GM23248 (cell line): ENCODE measurements around the gene KIAA1671.

Source experiments
- EZH2 ChIP-seq: fragments of 200-600 bp; sonication (generic); IDR thresholded peaks from 2 replicates; pipeline ENCODE4 v1.6.1; 2018; ENCODE audit warnings: antibody characterized with exemption, mild to moderate bottlenecking; ENCODE audit not compliant: insufficient read depth, poor library complexity, severe bottlenecking
- EZH2phosphoT487 ChIP-seq: fragments of 200-600 bp; sonication (generic); IDR thresholded peaks from 2 replicates; pipeline ENCODE4 v1.6.1; 2018; ENCODE audit warnings: antibody characterized with exemption, moderate library complexity, mild to moderate bottlenecking, low read depth; ENCODE audit not compliant: insufficient read depth

GRCh38 chr22:25196326-25196725 is 243.8 kb downstream of the KIAA1671 start:
- TF ChIP-seq EZH2 (no peak), EZH2phosphoT487 (no peak)
